HL-60/S4 treated with phorbol 12-myristate 13-acetate at 8.2 ng/mL for 4 days and 3 days (cell line): ENCODE data around the gene TLCD4.
"Not testable (repeated sequence)": the region's sequence is repeated elsewhere in the genome, so short reads cannot be mapped to it uniquely, and the experiment has no call there.

Experiments
- in situ Hi-C: fragments of 300-500 bp; cut with MboI; formaldehyde crosslinking; loops from 2 replicates; pipeline ENCODE4 v1.15.0; 2022; ENCODE audit warnings: low sequenced_read_pairs

TLCD4 gene, protein sequence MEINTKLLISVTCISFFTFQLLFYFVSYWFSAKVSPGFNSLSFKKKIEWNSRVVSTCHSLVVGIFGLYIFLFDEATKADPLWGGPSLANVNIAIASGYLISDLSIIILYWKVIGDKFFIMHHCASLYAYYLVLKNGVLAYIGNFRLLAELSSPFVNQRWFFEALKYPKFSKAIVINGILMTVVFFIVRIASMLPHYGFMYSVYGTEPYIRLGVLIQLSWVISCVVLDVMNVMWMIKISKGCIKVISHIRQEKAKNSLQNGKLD

DNA sequence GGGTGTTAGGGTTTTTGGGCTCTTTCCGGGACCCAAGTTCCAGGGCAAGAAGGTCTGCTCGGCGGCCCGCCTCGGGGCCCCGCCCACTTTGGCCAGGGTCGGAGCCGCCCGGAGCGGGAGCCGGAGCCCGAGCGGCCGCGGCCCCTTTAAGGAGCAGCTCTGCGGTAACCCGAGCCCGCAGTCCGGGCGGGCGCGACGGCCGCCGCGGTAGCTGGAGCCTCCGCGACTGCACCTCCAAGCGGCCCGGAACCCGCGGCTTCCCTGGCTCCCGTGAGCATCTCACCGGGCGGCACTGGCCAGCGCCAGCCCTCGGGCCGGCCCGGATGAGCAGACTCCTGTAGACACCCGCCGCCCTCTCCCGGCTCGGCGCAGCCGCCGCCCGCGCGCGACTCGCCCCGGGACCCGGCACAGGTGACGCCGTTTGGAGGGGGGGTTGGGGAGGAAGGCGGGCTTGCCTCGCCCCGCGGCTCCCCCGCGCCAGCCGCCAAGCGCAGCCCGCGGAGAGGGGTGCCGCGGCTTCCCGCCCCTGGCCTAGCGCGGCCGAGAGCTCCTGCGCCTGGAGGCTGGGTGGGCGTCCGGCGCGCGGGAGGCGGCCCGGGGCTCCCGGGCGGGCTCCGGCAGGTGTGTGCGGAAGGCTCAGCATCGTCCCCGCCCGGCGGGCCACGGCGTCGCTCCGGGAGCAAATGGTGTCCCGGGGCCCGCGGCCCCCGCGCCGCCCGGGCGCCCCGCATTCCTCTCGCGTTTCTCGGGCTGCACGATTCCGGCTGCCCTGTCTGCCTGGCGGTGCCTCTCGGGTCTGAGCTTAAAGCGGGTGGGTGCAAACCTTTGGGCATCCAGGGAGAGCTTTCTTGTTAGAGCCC, at the start of gene TLCD4:
TLCD4 (plus strand) TSS at position 149 of the 860 bp plus-strand sequence. CDS start 26,547 bp downstream, outside the sequence.
- in situ Hi-C loops, result no loop called here

DNA sequence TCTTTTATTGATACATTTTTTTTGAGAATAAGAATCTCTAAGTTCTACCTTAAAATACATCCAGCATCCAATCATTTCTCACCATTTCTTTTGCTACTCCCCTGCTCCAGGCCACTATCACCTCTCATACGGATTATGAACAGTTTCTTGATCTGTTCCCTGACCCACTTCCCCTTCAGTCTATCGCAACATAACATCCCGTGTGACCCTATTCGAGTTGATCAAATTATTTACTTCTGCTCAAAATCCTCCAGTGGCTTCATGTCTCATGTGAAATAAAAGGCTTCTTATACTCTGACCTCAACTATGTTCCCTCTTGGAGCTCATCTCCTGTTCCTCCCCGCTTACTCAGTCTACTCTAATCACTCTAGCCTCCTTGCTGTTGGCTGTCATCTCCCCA, 49.6 kb upstream of the TLCD4 start:
- in situ Hi-C loops, result no loop called here

DNA sequence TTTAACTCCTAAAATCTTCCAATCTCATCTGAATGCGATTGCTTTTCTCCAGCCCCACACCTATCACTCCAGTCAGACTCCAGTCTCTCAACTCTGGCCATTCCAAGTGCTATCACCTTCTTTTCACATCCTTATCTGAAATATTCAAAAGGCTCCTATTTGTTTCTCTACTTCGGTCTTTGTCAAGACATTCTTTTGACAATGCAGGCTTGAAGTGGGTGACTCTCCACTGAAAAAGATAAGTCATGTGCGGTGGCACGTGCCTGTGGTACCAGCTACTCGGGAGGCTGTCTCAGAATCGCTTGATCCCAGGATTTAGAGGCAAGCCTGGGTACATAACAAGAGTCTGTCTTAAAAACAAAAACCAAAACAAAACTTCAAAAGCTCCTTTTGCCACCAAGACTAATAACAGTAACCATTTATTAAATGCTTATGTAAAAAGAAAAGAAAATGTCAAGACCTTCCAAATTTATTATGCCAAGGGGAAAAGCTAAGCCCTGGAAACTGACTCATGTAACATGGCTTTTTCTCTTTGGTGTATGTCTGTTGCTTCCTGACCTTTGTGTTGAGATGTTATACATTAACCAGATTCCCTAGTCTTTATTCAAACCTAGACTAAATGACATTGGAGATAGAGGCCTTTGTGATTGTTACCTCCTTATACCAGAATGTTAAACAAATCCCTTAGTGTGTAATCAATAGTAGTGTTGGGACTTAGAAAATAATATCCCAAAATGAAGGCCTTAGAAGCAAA, 48.0 kb upstream of the TLCD4 start:
- in situ Hi-C loops, result no loop called here

DNA sequence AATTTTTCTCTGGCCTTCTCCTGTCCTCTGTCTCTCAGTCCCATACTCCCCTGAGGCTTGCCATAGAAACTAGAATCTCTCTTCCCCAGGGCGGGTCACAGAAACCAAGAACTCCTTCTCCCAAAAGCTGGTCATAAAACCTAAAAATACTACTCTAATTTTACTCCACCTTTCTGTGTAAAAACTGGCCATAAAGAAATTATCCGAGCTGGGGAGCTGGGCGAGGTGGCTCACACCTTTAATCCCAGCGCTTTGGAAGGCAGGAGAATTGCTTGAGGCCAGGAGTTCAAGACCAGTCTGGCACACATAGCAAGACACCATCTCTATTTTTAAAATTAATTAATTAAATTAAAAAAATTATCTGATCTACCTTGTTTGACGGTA, 47.5 kb upstream of the TLCD4 start:
- in situ Hi-C loops, result no loop called here

DNA sequence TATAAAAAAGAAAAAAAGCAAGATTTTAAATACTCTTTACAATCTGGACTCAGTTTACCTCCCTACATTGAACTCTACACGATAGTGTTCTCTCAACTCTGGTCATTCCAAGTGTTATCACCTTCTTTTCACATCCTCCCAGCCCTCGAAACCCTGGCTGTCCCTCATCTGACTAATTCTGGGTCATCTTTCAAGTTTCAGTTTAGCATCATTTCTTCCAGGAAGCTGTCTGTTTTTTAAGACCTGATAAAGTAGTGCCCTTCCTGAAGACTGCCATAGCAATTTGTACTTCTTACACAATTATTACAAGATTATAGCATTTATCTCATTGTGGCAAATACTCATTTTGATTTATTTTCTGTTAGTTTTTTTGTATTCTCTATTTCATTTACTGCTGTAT, 45.6 kb upstream of the TLCD4 start:
- in situ Hi-C loops, result no loop called here

DNA sequence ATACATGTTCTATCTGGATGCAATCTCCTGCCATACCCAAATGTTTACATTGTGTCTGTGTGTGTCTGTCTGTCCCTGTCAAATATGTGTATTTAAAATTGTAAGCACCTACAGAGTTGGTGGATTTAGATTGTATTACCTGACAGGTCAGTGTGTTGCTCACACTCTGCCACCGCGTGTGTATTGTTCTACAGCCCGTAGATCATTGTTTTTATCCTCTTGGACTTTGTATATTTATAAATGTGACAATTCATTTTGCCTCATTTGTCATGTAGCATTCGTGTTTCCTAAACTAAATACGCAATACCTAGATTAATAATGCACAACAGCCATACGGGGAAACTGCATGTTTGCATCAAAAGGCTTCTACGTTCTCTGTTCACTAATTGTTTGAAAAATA, 45.0 kb upstream of the TLCD4 start:
- in situ Hi-C loops, result no loop called here

DNA sequence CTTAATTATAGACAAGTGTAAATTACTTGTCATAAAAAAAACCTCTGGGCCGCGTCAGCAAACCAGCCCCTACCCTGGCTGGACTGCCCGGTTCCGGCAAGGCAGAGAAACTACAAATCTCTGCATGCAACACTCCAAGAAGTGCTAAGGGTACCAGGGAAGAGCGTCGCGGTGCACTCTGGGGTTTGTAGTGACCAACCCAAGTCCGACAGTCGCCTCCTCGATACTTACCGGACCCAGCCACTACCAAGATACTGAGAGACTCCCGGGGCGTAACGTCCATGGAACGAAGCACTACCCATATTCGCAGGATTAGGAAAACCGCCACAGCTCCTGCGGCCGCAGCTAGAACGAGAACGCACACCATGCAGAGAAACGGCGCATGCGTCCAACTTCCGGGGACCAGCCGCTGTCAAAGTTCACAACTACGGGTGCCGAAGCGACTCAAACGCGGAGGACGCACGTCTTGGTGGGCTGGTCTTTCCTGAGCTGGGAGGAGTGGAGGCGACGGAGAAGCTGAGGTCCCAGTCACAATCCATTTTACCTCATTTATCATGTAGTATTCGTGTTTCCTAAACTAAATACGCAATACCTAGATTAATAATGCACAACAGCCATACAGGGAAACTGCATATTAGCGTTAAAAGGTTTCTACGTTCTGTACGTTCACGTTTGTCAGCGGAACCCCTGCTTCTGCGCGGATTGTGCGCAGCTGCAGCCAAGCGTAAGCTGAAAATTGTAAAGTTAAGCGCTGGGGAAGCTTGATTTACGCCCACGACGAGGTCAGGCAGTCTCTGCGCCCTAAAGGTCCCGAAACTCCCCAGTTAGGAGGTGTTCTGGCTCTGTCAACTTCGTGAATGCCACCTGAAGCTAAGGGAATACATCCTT, 44.4 kb upstream of the TLCD4 start, which contains the start of gene ALG14:
ALG14 (minus strand) TSS at position 420 of the 888 bp plus-strand sequence; CDS start at position 367, 53 bp downstream.
- in situ Hi-C loops, result no loop called here

DNA sequence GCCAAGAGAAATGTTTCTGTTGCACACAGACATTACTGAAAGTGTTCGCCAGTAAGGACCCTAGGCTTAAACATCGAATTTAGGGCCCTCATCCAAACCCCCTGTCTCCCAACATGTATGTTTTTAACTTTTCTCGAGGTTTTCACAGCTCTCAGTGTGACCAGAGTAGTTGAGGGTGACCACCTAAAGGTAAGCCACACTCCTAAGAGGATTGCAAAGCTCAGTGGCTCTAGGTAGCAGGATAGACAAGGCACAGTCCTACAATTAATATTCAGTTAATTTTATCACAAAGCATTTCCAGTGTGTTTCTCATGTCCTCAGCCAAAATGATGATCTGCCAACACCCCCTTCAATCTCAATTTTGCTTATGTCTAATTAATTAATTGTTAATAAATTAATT, 43.7 kb upstream of the TLCD4 start:
- in situ Hi-C loops, result no loop called here

DNA sequence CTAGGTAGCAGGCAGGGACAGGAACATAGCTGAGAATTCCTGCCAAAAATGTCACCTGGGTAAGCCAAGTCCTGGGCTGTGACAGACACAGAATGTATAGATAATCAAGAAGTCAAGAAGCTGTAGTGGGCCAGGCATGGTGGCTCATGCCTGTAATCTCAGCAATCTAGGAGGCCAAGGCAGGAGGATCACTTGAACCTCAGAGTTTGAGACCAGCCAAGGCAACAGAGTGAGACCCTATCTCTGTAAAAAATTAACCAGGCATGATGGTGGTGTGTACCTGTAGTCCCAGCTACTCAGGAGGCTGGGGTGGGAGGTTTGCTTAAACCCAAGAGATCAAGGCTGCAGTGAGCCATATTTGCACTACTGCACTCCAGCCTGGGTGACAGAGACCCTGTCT, 41.1 kb upstream of the TLCD4 start:
- in situ Hi-C loops, result no loop called here

DNA sequence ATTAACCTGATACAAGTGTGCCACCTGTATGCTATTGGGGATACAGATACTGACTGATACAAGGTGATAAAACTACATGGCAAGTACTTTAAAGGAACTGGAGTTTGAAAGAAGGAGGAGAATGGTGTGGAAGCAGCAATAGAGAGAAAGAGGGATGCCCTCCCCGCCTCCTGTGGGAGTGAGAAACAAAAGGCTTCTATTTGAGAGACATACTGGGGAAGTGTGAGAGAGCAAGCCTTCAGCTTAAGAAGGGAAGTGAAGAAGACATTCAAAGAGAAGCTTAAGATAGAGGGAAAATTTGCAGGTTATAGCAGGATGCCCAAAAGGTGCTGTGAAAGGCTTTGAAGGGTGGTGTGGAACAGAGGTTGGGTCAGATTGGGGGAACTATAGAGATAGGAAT, 36.7 kb upstream of the TLCD4 start:
- in situ Hi-C loops, result no loop called here

DNA sequence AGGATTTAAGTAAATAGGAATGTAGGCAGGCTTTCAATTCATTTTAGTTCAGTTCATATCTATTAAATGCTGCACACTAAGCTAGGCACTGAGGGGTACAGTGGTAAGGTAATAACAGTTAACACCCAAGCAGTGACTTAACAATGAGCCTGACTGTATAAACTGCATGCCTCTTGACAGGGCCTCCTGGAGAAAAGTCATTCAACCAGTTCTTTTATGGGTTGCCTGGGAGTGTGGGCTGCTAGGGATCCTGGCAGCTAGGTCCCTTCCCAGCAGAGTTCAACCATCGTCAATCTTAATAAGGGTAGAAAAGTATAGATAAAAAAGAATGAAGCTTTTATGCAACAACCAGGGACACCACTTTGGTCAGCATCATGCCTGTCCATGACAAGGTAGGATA, 36.3 kb upstream of the TLCD4 start:
- in situ Hi-C loops, result no loop called here

DNA sequence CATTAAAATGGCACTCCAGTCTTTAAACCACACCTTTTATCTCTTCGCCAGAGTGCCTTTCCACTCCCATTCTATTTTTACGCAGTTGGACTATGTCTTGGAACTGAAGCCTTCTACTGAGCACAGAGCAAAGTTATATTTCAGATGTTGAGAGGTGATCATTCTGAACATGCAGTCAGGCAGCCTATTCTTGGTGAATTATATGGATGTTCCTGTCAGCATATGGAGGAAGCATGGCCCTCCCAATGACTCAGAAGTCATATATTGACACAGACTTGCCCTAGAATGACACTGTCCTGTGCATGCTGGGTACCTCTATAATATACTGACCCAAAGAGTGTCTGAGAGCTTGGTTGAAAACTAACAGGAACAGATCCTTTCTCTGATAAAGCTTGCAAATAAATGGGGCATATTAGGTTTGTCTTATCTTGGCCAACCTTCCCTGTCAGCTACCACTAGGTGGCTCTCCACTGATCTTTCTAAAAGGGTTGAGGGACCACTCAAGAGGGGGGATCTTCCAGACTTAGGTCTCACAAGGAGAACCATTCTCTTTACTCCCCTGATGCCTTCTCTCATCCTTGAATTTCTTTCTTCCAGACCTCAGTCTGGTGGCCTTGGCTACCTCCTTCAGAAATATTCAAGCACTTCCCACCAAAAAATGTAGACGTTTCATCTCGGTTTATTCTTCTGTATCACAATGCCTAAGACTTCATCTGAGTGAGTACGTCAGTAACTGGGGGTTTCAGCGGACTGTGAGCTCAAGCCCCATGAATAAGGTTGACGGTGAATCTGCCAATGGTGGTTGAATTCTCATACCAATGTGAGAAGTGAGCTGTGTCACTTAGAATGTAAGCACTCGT, 32.6 kb upstream of the TLCD4 start:
- in situ Hi-C loops, result no loop called here

DNA sequence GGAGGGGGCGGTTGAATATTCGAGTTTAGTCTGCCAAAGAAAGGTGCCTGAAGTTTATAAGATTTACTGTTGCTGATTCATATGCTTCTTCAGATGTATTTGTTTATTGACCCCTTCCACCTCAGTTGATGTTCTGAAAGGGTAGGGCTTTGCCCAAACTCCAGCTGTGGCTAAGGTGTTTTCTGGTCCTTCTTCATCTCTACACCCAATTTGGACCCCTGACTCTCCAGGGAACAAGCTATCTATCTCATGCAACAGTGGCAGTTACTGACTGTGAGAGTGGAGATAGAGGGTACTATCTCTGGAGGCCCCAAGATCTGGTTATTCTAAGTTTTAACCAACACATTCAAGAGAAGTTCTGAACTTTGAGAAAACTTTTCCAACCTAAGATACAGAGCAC, 31.8 kb upstream of the TLCD4 start:
- in situ Hi-C loops, result no loop called here

DNA sequence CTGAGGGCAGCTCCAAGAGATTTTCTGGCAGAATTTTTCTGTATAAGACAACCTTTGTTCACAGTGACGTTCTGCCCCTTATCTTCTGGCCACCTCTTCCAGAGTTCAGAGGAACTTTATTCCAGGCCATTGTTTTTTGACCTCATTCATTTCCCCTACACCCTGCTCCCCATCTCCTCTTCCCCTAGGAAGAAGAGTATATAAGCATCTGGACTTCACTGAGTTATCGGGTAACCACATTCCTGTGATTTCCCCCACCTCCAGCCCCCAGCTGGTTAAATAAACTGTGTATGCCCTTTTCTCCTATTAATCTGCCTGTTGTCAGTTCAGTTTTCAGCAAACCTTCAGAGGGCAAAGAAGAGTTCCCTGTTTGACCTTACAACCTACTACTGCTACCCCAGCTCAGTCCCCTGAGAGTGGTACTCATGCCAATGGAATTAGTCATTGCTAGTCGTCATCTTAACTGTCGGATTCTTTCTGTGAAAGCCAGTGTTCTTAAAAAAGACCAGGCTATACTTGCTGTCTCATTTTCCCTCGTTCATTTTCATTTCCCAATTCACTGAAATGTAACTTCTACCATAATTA, 30.1 kb upstream of the TLCD4 start:
- in situ Hi-C loops, result no loop called here

DNA sequence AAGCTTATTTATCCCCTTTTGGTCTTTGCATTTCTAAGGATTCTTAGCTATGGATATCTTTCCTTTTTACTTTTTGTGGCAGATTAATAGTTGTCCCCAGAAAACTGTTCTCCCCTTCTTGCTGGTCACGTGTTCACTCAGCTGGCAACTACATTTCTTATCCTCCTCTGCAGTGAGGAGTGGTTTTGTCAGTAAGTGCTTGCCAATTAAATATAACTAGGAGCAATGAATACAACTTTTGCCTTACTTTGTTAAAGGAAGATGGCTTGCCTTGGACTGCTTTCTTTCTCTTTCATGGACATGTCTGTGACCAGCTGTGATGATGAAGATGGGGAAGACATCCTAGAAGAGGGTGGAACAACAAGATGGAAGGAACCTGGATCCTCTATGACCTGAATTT, 28.9 kb upstream of the TLCD4 start:
- in situ Hi-C loops, result no loop called here

DNA sequence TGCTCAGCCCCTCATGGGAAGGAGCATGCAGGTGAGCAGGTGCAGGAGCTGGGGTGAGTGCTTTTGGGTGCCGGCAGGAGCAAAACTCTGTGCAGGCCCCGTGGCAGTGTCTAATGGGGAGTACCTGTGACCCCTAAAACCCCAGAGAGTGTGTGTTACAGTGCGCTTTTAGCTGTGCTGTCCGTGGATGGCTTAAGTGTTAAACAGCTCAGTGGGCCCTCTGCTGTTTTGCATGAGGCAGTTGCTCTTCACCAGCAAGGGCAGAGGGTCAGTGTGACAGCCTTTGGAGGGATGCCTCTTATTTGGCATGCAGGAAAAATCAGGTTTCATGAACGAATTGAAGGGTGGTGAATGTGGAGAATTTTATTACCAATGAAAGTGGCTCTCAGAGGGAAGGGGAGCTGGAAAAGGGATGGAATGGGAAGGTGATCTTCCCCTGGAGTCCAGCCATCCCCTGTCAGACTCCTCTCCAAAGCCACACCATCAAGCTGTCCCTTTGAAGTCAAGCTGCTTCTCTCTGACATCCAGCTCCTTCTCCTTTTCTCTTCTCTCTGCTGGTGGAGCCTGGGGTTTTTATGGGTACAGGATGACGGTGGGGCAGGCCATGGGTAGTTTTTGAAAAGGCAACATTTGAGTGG, 27.4 kb upstream of the TLCD4 start:
- in situ Hi-C loops, result no loop called here

DNA sequence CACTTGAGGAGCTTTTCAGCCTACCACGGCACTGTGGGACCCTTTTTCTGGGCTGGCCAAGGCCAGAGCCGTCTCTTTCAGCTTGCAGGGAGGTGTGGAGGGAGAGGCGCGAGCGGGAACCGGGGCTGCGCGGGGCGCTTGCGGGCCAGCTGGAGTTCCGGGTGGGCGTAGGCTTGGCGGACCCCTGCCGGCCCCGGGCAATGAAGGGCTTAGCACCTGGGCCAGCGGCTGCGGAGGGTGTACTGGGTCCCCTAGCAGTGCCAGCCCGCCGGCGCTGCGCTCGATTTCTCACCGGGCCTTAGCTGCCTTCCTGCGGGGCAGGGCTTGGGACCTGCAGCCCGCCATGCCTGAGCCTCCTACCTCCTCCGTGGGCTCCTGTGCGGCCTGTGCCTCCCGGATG, 25.9 kb upstream of the TLCD4 start:
- in situ Hi-C loops, result not testable (repeated sequence)

DNA sequence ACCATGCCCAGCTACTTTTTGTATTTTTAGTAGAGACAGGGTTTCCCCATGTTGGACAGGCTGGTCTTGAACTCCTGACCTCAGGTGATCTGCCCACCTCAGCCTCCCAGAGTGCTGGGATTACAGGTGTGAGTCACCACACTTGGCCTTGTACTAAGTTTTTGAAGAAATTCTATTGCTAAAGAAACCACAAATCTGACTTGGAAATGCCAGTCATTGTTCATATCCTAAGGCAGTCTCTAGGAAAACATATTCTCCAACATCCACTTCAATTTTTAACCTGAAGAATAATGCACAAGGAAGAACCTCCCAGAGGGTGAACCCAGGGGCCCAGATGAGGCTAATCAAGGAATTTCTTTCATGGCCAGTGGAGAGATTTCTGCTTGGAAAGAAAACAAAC, 24.3 kb upstream of the TLCD4 start:
- in situ Hi-C loops, result not testable (repeated sequence)

DNA sequence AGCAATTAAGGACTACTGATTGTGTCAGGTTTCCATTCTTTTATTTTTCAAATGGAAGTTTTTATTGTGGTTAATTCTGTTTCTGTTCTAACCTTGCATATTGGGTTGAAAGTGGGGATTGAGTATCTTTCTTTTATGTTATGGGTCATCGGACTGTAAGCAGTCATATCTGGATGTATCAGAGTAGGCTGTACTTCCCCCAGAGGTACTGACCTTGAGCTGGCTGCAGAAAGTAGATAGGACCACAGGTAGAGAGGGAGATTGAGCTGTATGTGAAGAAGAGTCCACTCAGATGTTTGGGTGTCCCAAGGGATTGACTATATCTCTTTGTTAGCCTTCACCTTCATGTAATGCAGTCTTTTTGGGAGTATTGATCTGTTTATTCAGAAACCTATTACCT, 23.9 kb upstream of the TLCD4 start:
- in situ Hi-C loops, result no loop called here
